HG03521 (cell line): ENCODE results near the gene RPL14.
"Not testable (repeated sequence)": the region's sequence is repeated elsewhere in the genome, so short reads cannot be mapped to it uniquely, and the experiment has no call there.

Experiments used
- ATAC-seq: cut with Tn5 transposase; IDR thresholded peaks from one replicate; pipeline ENCODE4 v1.9.1; 2021; ENCODE audit warnings: mild to moderate bottlenecking, moderate library complexity; ENCODE audit not compliant: unreplicated experiment

Gene RPL14

DNA sequence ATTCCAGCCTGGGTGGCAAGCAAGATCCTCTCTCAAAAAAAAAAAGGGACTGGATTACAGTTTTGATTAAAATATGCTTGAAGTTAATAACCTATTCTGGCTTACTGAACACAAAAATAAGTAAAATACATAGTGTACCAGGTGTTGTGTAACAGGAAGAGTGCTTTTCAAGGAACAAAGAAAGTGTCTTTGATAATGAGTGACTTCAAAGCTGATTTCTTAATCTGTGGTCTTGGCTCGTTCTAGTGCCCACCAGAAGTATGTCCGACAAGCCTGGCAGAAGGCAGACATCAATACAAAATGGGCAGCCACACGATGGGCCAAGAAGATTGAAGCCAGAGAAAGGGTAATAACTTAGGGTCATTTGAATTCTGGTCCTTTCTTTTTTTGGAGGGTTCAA, 4.0 kb downstream of the RPL14 start:
- ATAC-seq: no peak

GRCh38 chr3:40462838-40463237, 5.7 kb downstream of the RPL14 start:
- ATAC-seq: not testable (repeated sequence)

DNA sequence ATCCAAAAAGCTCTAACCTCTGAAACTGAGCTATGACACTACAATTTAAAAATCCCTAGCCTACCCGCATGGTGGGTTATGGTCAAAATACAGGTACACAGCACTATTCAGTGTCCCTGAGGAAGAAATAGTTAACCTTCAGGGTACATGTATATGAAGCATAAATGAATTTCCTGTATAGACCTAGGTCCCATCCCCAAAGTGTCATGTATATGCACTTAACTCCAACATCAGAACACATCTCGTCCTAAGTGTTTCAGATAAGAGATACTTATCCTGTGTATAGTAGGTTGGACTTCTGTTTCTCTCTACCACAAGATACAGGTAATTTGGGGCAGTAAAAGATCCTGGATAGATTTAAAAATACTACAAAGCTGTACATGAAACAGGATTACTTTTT, 6.4 kb downstream of the RPL14 start:
- no peak for ATAC-seq

DNA sequence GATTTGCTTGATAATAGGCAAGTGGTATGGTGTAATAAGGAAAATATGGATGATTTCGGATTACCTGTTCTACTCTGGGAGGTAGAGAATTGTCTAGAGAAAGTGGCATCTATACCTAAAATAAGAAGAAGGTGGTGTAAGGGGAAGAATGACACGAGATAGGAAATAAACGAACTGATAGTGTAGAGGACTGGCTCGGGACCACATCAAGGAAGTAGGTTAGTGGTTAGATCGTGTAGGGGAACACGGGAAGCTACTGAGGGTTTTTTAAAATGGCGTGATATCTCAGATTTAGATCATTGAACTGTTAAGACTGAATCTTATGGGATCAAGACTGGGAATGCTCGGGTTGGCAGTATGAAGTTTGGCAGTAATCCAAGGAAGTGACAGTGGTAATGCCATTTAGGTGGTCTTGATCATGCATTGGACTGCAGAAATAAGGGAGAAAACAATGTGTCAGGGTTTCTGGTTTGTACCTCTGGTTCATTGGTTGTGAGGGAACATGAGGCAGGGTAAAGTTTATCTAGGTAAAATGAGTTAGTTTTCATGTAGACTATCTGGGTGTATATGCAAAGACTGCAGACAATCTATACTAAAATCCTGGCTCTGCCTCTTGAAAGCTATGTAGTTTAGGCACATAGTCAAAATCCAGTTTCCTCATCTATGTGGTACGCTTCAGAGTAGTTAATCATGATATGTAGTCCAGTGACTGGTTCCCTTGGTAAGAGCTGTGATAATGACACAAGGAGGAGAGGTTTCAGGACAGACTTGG, 7.4 kb downstream of the RPL14 start:
- no peak for ATAC-seq

GRCh38 chr3:40465111-40465407, 7.9 kb downstream of the RPL14 start:
- ATAC-seq: no peak

DNA sequence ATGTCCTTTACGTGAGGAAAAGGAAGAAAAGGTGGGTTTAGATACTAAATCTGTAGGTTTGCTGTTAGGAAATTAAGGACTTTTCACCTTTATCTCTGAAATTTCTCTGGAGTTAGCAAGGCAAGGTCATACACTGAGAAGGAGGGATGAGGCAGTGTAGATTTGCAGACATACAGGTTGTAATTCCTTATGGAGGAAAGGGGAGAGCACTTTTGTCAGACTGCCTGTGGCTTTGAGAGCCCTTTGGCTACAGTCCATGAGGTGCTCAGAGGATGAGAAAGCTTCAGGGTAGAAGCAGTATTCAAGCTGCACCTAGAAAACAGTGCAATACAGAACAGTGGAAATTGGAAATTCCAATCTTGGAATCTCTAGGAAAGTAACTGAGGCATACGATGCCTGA, 8.3 kb downstream of the RPL14 start:
- ATAC-seq: no peak

GRCh38 chr3:40468018-40468417, 10.9 kb downstream of the RPL14 start:
- ATAC-seq: no peak

GRCh38 chr3:40470701-40471100, 13.6 kb downstream of the RPL14 start:
- ATAC-seq: no peak

- peak; percentile 82 for ATAC-seq
Observed at GRCh38 chr3:40476478-40477470, 19.6 kb downstream of the RPL14 start, which contains the start of gene ZNF619. Gene ZNF619 (plus strand): TSS chr3:40477122. CDS start chr3:40477980, 858 bp downstream.

- ATAC-seq: no peak
Observed at GRCh38 chr3:40477666-40478065, 20.5 kb downstream of the RPL14 start.

DNA sequence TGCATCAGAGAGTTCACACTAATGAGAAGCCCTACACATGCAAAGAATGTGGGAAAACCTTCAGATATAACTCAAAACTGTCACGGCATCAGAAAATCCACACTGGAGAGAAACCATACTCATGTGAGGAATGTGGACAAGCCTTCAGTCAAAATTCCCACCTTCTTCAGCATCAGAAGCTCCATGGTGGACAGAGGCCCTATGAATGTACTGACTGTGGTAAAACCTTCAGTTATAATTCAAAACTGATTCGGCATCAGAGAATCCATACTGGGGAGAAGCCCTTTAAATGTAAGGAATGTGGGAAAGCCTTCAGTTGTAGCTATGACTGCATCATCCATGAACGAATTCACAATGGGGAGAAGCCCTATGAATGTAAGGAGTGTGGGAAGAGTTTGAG, 30.0 kb downstream of the RPL14 start:
- no peak for ATAC-seq

DNA sequence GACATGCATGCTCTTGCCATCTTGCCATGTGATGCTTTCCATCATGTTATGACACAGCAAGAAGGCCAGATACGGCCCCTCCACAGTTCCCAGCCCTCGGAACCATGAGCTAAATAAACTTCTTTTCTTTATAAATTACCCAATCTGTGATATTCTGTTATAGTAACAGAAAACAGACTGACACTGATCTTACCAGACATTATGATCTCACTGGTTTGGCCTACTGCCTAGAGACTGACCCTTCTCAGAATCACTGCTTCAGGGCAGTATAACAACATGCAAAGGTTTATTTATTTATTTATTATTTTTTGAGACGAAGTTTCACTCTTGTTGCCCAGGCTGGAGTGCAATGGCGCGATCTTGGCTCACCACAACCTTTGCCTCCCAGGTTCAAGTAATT, 33.8 kb downstream of the RPL14 start:
- no peak for ATAC-seq

GRCh38 chr3:40494698-40495097, 37.6 kb downstream of the RPL14 start:
- ATAC-seq: no peak

DNA sequence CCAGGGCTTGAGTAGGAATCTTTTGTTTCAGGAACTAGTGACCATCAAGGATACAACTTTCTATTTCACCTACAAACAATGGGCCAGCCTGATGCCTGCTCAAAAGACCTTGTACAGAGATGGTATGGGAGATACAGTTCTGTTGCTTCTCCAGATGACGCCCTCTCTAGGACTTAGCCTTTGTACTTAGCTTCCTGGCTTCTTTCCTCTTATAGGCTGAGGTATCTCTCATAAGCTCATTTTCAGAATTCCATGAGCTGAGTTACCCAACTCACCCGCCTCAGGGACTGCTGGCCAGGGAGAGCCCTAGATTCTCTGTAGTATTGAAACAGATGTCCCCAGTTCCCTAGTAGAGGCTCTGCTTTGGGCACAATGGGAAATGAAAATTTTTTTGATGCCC, 40.1 kb downstream of the RPL14 start:
- ATAC-seq: no peak

DNA sequence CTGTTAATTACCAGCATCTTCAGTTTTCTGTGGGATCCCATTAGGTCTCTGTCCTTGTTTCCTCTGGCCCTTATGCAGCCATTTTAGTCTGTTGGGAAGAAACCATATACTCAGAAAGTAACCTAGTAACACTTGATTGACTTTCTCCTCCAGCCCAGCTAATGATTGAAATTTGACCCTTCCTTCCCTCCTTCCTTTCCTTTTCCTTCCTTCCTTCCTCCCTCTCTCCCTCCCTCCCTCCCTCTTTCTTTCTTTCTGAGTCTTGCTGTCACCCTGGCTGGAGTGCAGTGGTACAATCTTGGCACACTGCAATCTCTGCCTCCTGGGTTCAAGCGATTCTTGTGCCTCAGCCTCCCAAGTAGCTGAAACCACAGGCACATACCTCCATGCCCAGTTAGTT, 42.8 kb downstream of the RPL14 start:
- no peak for ATAC-seq

DNA sequence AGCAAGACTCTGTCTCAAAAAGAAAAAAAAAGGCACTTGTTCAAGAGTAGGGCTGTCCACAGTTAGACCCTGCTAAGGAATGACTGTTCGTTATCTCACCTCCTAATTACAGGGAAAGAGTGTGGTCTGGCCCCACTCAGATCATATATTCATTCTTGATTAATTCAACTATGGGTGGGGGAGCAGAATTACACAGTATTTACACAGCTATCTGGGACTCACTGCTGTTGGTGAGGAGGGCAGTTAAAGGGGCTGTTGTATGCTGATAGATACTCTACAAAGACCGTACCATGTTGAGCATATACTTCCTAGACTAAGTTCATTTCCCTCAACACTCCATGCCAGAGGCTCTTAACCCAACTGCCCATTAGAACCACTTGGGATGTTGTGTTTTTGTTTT, 44.9 kb downstream of the RPL14 start:
- no peak for ATAC-seq

DNA sequence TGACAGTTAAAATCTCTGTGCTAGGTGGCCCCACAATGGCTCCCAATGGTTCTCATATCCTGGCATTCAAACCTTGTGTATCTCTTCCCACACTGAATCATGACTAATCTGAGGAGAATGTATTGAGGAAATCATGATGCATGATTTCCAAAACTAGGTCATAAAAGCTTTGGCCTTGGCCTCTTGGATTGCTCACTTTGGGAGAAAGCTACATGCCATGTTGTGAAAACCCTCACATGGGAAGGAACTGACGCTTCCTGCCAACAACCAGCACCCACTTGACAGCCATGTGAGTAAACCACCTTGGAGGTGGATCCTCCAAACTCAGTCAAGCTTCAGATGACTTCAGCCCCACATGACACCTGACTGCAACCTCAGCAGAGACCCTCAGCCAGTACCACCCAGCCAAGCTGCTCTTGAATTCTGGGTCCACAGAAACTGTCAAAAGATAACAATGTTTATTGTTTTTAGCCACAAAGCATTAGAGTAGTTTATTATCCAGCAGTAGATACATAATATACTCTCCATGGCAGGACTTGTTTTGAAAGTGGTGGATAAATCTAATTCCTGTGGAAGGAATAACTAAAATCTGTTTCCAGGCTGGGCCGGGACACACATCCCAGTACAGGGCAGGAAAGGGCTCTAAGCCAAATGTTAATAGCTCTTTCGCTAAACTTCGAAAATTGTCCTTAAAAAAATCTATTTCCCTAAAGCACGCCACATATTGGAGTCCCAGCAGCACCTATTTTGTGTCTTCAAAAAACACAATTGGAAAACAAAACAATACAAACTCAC, 47.7 kb downstream of the RPL14 start:
- no peak for ATAC-seq

GRCh38 chr3:40505599-40506462, 48.7 kb downstream of the RPL14 start, which contains the start of gene ZNF620:
Gene ZNF620 (plus strand): TSS chr3:40506039. CDS start chr3:40506353, 314 bp downstream.
- ATAC-seq: peak; percentile 85

- no peak for ATAC-seq
Observed at GRCh38 chr3:40511031-40511718, 54.0 kb downstream of the RPL14 start.

DNA sequence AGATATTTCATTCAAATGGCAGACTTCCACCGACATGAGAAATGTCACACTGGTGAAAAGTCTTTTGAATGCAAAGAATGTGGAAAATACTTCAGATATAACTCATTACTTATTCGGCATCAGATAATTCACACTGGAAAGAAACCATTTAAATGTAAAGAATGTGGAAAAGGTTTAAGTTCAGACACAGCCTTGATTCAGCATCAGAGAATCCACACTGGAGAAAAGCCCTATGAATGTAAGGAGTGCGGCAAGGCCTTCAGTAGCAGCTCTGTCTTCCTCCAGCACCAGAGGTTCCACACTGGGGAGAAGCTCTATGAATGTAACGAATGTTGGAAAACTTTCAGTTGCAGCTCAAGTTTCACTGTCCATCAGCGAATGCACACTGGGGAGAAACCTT, 59.1 kb downstream of the RPL14 start:
- ATAC-seq: no peak
